Astrocyte (in vitro differentiated cells and primary cell): ENCODE measurements around the gene SH3BP4.

Experiments
- EZH2 ChIP-seq: IDR thresholded peaks from 2 replicates; pipeline ENCODE4 v1.6.1; 2012; ENCODE audit warnings: mild to moderate bottlenecking, low read length, inconsistent platforms; ENCODE audit not compliant: insufficient read depth
- TF ChIP-seq, protein P1 (sequence below): IDR thresholded peaks from 2 replicates; pipeline ENCODE4 v1.5.1; 2011; ENCODE audit warnings: low read depth, mild to moderate bottlenecking, inconsistent platforms, low read length, moderate library complexity; ENCODE audit not compliant: insufficient read depth

DNA sequence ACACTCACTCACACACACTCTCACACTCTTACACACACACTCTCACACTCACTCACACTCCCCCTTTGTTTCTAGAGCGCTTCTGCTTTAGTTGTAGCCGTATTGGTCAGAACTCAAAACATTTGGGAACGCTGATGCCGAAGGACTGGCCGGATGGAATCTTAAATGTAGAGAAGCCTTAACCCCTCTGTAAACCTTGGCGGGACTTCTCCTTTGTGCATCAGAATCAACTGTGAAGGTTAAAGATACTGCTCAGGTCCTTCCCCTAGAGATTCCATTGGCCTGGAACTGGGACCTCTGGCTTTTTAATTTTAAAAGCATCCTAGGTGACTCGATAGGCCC is 18.3 kb downstream of the SH3BP4 start:
- TF ChIP-seq, protein P1, sequence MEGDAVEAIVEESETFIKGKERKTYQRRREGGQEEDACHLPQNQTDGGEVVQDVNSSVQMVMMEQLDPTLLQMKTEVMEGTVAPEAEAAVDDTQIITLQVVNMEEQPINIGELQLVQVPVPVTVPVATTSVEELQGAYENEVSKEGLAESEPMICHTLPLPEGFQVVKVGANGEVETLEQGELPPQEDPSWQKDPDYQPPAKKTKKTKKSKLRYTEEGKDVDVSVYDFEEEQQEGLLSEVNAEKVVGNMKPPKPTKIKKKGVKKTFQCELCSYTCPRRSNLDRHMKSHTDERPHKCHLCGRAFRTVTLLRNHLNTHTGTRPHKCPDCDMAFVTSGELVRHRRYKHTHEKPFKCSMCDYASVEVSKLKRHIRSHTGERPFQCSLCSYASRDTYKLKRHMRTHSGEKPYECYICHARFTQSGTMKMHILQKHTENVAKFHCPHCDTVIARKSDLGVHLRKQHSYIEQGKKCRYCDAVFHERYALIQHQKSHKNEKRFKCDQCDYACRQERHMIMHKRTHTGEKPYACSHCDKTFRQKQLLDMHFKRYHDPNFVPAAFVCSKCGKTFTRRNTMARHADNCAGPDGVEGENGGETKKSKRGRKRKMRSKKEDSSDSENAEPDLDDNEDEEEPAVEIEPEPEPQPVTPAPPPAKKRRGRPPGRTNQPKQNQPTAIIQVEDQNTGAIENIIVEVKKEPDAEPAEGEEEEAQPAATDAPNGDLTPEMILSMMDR = no peak
- no peak for TF ChIP-seq EZH2
